PC-3 (cell line): ENCODE results near the gene KBTBD12. TPM values are rescaled to one million over a fixed set of nuclear protein-coding genes. Genes with fewer than 3 reads are reported as not detected.

Experiments used
- ATAC-seq: fragments of 200-7000 bp; cut with Tn5 transposase; 2 replicates; pipeline ENCODE4 v1.9.1; 2020; ENCODE audit warnings: mild to moderate bottlenecking, moderate library complexity
- BruUV-seq: library from RNA; stranded (reverse); fragments of 400-500 nt; replicated peaks from 2 replicates; lab custom pipeline; 2021; lab: Mats Ljungman, UMichigan
- CTCF ChIA-PET: fragments of 300-600 bp; sonication (Branson Sonifier 250); formaldehyde crosslinking; loops from one replicate; lab custom pipeline; 2022; ENCODE audit warnings: antibody characterized with exemption; lab: Charles Lee
- POLR2A ChIA-PET: fragments of 300-600 bp; sonication (Branson Sonifier 250); formaldehyde crosslinking; loops from one replicate; lab custom pipeline; 2022; ENCODE audit warnings: antibody characterized with exemption; ENCODE audit not compliant: unreplicated experiment; lab: Charles Lee
- DNase-seq: peaks from one replicate; pipeline ENCODE4 v3.0.0-alpha.2; 2015
- H2AFZ ChIP-seq: fragments of 300-600 bp; sonication (generic); 2 replicates; pipeline ENCODE4 v1.6.0; 2016; ENCODE audit warnings: antibody characterized with exemption, low read length
- H3F3A ChIP-seq: fragments of 300-600 bp; sonication (generic); one replicate; pipeline ENCODE4 v1.6.0; 2017; ENCODE audit warnings: antibody characterized with exemption, low read length, control low read depth, mild to moderate bottlenecking; ENCODE audit not compliant: unreplicated experiment
- H3K27ac ChIP-seq: fragments of 300-600 bp; sonication (generic); 2 replicates; pipeline ENCODE4 v1.5.1; 2016; ENCODE audit warnings: mild to moderate bottlenecking, low read length
- H3K27me3 ChIP-seq: fragments of 300-600 bp; sonication (generic); 2 replicates; pipeline ENCODE4 v1.6.1; 2016; ENCODE audit warnings: low read length, mixed read lengths
- H3K36me3 ChIP-seq: fragments of 300-600 bp; sonication (generic); 2 replicates; pipeline ENCODE4 v1.6.1; 2016; ENCODE audit warnings: low read depth, mixed run types, low read length, mixed read lengths
- H3K4me1 ChIP-seq: fragments of 300-600 bp; sonication (generic); 2 replicates; pipeline ENCODE4 v1.5.1; 2016; ENCODE audit warnings: low read length; ENCODE audit not compliant: insufficient read depth
- H3K4me2 ChIP-seq: fragments of 300-600 bp; sonication (generic); 2 replicates; pipeline ENCODE4 v1.6.0; 2016; ENCODE audit warnings: low read length
- H3K4me3 ChIP-seq: fragments of 300-600 bp; sonication (generic); 2 replicates; pipeline ENCODE4 v1.5.1; 2016; ENCODE audit warnings: mild to moderate bottlenecking, low read length, mixed read lengths
- H3K79me2 ChIP-seq: fragments of 300-600 bp; sonication (generic); 2 replicates; pipeline ENCODE4 v1.6.1; 2017; ENCODE audit warnings: low read length, mixed read lengths
- H3K9ac ChIP-seq: fragments of 300-600 bp; sonication (generic); 2 replicates; pipeline ENCODE4 v1.6.0; 2016; ENCODE audit warnings: mild to moderate bottlenecking, low read length
- H3K9me2 ChIP-seq: fragments of 300-600 bp; sonication (generic); replicated peaks from 2 replicates; pipeline ENCODE4 v1.6.1; 2016; ENCODE audit warnings: mixed run types, low read length, mixed read lengths
- H3K9me3 ChIP-seq: fragments of 300-600 bp; sonication (generic); 2 replicates; pipeline ENCODE4 v1.6.1; 2016; ENCODE audit warnings: low read length, mixed read lengths
- H4K20me1 ChIP-seq: fragments of 300-600 bp; sonication (generic); 2 replicates; pipeline ENCODE4 v1.6.1; 2016; ENCODE audit warnings: low read length, mixed read lengths
- CTCF ChIP-seq: fragments of 300-600 bp; sonication (generic); conservative IDR thresholded peaks from 2 replicates; pipeline ENCODE4 v1.5.1; 2017; ENCODE audit warnings: antibody characterized with exemption, low read depth, mild to moderate bottlenecking, low read length
- EZH2 ChIP-seq: fragments of 300-600 bp; sonication (generic); IDR thresholded peaks from one replicate; pipeline ENCODE4 v1.6.1; 2017; ENCODE audit warnings: antibody characterized with exemption, mild to moderate bottlenecking, low read length; ENCODE audit not compliant: unreplicated experiment
- EZH2phosphoT487 ChIP-seq: fragments of 300-600 bp; sonication (generic); IDR thresholded peaks from 2 replicates; pipeline ENCODE4 v1.6.1; 2018; ENCODE audit warnings: mild to moderate bottlenecking, antibody characterized with exemption, low read length, borderline replicate concordance
- intact Hi-C: fragments of 100-400 bp; cut with micrococcal nuclease; formaldehyde crosslinking; loops from 2 replicates; pipeline ENCODE4 v1.9.0; 2023
- total RNA-seq: library from RNA; depleted of rRNA; stranded (reverse); fragments of >200 nt; gene quantifications from 2 replicates; pipeline ENCODE4 v1.2.3, GENCODE V29; 2014

Gene KBTBD12
- total RNA-seq, 1 experiment from 2014 or later = not detected

GRCh38 chr3:127953091-127954035 is 38.3 kb downstream of the KBTBD12 start:
- peaks cover 12% of the 10 kb centered on the region; the same call in 1 of the 2 replicates for H3K4me1 ChIP-seq
- ATAC-seq (peak; percentile 42), DNase-seq (peak; percentile 46)
- no peak overlapping the region for H3K27ac ChIP-seq
- H3K4me3 ChIP-seq = no peak overlapping the region
- no peaks in the 10 kb centered on the region for H3K27me3 ChIP-seq
- H2AFZ ChIP-seq = 0 out of 2 replicates have a peak overlapping the region, but pooled peaks have one; percentile 7
- H3F3A ChIP-seq = no peaks in the 10 kb centered on the region
- BruUV-seq = no TSS peak
- H3K4me2 ChIP-seq = 0 out of 2 replicates have a peak overlapping the region, but pooled peaks have one; percentile 14
- CTCF ChIA-PET = interaction anchor here (0.6 kb wide), 1 partner anchor 378 kb away, joined by 3 read pairs; no protein-coding TSS in a partner anchor
- TF ChIP-seq EZH2phosphoT487 (no peak), EZH2 (no peak), CTCF (no peak)
- H3K9ac ChIP-seq = no peak overlapping the region
- intact Hi-C loops = no loop called here
- POLR2A ChIA-PET = no interaction called here
- no peaks in the 10 kb centered on the region for H3K9me2 ChIP-seq
- H3K79me2 ChIP-seq = no peaks in the 10 kb centered on the region
- H3K9me3 ChIP-seq = no peaks in the 10 kb centered on the region
- no peaks in the 10 kb centered on the region for H3K36me3 ChIP-seq
- no peaks in the 10 kb centered on the region for H4K20me1 ChIP-seq

GRCh38 chr3:127954640-127955039 is 39.6 kb downstream of the KBTBD12 start:
- no peak overlapping the region for H3K27ac ChIP-seq
- H3K9me3 ChIP-seq = no peaks in the 10 kb centered on the region
- H4K20me1 ChIP-seq = no peaks in the 10 kb centered on the region
- H3K9me2 ChIP-seq = no peaks in the 10 kb centered on the region
- intact Hi-C loops = no loop called here
- H3K4me3 ChIP-seq = no peak overlapping the region
- POLR2A ChIA-PET = no interaction called here
- H3K4me2 ChIP-seq = no peak overlapping the region
- BruUV-seq = no TSS peak
- H2AFZ ChIP-seq = no peak overlapping the region
- H3K4me1 ChIP-seq = peaks cover 21% of the 10 kb centered on the region
- no peak overlapping the region for H3K9ac ChIP-seq
- DNase-seq = no peak
- TF ChIP-seq EZH2 (no peak), EZH2phosphoT487 (no peak), CTCF (no peak)
- CTCF ChIA-PET = no interaction called here
- no peaks in the 10 kb centered on the region for H3F3A ChIP-seq
- H3K27me3 ChIP-seq = no peaks in the 10 kb centered on the region
- no peaks in the 10 kb centered on the region for H3K36me3 ChIP-seq
- no peaks in the 10 kb centered on the region for H3K79me2 ChIP-seq
- no peak for ATAC-seq

- H3K4me3 ChIP-seq = no peak overlapping the region
- no peaks in the 10 kb centered on the region for H4K20me1 ChIP-seq
- no peak overlapping the region for H2AFZ ChIP-seq
- TF ChIP-seq EZH2phosphoT487 (no peak), EZH2 (no peak), CTCF (no peak)
- no peaks in the 10 kb centered on the region for H3K79me2 ChIP-seq
- no TSS peak for BruUV-seq
- intact Hi-C loops = no loop called here
- H3K9me3 ChIP-seq = no peaks in the 10 kb centered on the region
- no peaks in the 10 kb centered on the region for H3K36me3 ChIP-seq
- no peaks in the 10 kb centered on the region for H3F3A ChIP-seq
- CTCF ChIA-PET = interaction anchor here (0.7 kb wide), 1 partner anchor 34 kb away, joined by 6 read pairs; no protein-coding TSS in a partner anchor
- H3K9ac ChIP-seq = no peak overlapping the region
- peaks cover 26% of the 10 kb centered on the region for H3K4me1 ChIP-seq
- POLR2A ChIA-PET = no interaction called here
- H3K27me3 ChIP-seq = no peaks in the 10 kb centered on the region
- no peak overlapping the region for H3K4me2 ChIP-seq
- DNase-seq = no peak
- H3K9me2 ChIP-seq = no peaks in the 10 kb centered on the region
- no peak for ATAC-seq
- H3K27ac ChIP-seq = no peak overlapping the region
These were observed 40.7 kb downstream of the KBTBD12 start for GRCh38 chr3:127955728-127956127.
